HK-2 (cell line): ENCODE results near the gene RNF17.

Experiments used
- DNase-seq: peaks from one replicate; pipeline ENCODE4 v3.0.0-alpha.2; 2018; ENCODE audit not compliant: unreplicated experiment

RNF17 gene

GRCh38 chr13:24899601-24900000 lies 135.6 kb downstream of the RNF17 start:
- DNase-seq = no peak

- DNase-seq = no peak
Observed at GRCh38 chr13:24900507-24900906, 136.5 kb downstream of the RNF17 start.

DNA sequence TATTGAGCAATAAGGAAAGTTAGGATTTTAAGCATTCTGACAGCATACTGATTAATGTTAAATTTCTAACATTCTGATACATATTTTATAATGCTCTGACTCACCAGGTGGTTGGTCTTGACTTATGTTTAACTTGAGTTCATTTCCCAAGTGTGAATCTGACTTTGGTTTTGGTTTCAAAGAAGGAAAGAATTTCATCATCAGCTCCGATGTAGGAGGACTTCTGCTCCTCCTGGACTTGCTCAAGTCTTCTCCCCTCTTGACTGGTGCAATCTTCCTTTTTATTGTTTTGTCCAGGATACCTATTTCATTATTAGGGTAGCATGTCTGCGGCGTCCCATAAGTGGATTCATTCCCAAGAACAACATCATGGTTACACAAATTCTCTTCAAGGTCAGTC lies 141.3 kb downstream of the RNF17 start:
- no peak for DNase-seq

DNA sequence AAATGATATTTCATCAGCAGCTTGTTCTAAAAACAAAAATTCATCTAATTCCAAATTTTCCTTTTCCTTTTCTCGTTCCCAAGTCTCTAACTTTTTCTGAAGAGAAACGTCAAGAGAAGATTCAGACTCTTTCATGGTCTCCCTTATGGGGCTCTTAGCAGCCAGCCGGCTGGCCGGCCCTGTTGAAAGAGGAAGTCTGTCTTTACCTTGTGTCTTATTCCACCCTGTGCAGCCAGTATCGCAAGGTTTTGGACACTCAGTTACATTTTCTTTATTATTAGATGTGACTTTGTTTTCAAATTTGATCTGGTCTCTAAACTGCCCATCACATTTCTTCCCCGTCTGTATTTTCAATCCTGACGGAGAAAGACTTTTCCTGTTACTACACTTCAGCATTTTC lies 142.3 kb downstream of the RNF17 start:
- no peak for DNase-seq

DNA sequence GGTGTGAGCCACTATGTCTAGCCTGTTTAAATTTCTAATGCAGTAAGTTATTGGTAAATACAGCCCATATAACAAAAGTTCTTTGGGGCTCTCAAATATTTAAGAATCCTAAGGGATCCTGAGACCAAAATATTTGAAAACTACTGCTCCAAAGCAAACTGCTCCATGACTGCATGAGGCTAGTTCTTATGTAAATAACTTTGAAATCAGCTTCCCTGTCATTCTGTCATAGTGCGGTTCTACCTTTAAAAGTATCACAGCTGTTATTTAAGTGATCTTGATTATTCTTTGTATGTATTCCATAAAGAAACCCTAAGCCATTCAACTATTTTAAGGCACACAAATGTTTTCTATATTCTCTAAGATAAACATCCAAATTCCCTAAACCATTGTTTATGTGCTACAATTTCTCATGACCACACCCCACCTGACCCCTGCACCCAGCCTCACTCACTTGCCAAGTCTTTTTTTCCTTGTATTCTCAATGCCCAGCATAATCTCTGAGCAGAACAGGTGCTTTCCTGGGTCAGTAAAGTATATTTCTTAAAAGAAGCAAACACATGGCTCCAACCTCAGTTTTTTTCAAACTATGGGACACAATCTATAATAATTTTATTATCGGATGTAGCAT lies 146.6 kb downstream of the RNF17 start:
- no peak for DNase-seq

DNA sequence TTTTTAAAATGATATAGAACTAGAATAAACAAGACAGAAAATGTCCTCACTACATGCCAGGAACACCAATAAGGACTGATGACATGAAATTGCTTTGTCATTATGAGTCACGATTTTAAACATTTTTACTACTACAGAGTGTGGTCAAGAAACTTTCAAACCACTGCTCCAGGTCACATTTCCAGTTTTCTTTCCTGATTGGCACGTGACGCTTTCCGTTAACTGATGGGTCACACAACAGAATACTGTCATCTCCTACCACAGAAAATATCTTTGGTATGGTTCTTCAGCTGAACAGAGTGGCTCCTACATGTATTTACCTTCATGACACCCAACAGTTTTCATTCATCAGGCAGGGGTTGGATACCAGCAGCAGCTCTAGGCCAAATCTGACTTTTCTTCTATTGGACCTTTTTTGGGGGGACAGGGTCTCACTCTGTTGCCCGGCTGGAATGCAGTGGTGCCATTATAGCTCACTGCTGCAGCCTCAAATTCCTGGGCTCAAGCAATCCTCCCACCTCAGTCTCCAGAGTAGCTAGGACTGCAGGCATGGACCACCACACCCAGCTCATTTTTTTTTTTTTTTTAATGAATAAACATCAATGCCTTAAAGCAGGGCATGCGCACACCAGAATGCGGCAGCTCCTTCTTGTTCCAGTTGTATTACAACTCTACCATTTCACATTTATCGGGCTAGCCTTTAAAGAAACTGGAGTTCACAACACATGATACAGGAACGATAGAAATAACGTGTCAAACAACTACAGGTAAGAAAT lies 147.4 kb downstream of the RNF17 start:
- DNase-seq = no peak

- no peak for DNase-seq
Observed at GRCh38 chr13:24916464-24916863, 152.5 kb downstream of the RNF17 start.

GRCh38 chr13:24921003-24921402 lies 157.0 kb downstream of the RNF17 start:
- DNase-seq = no peak

- DNase-seq = no peak
Observed at GRCh38 chr13:24921881-24922280, 157.9 kb downstream of the RNF17 start.

- peak; percentile 45 for DNase-seq
Observed at GRCh38 chr13:24922387-24922744, 158.4 kb downstream of the RNF17 start.

GRCh38 chr13:24922745-24923591 lies 159.0 kb downstream of the RNF17 start:
- DNase-seq = peak; percentile 93

- no peak for DNase-seq
Observed at GRCh38 chr13:24925318-24926231, 161.6 kb downstream of the RNF17 start.

- no peak for DNase-seq
Observed at GRCh38 chr13:24927810-24928404, 163.9 kb downstream of the RNF17 start.

DNA sequence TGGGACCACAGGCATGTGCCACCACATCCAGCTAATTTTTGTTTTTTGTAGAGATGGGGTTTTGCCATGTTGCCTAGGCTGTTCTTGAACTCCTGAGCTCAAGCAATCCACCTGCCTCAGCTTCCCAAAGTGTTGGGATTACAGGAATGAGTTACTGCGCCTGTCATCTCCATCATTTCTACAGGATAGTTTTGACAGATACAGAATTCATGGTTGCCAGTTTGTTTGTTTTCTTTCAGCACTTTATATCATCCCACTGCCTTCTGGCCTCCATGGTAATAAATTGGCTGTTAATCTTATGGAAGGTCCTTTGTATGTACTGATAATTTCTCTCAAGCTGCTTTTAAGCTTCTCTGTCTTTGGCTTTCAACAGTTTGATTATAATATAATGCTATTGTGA lies 165.2 kb downstream of the RNF17 start:
- no peak for DNase-seq
